ENCODE data around the gene SFXN5.

SFXN5 gene

DNA sequence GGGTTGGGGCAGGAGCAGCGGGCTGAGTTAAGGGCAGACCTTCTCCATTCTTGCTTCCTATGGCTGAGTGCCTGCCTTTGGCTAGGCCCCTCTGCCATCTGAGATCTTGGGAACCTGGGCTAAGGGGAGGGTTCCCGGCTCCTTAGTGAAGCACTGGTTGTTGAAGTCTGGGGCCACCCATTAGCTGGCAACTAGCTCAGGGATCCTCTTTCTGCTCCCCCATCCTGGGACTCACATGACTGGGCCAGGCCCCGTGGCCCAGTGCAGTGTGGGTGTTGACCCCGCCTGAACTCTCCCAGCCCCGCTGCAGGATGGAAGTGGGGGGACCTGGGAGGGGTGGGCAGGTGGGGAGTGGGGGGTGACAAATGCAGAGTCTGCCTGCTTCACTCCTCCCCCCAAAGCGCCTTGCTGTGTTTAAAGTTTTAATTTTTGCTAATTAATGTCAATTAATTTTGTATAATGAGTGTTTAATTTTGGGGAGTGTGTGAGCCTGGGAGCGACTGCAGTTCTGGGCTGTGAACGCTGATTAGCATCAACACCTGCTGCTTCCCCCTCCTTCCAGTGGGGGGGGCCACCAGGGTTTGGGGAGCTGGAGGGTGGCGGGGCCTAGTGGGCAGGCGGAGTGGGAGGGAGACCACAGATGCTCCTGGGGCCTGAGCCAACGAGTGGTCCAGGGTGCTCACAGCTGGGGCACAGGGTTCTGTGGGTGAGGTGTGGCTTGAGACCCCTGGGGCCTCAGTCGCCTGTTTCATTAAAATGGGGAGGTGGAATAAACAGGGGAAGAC is 99.0 kb downstream of the SFXN5 start:
- no peak for DNase-seq

DNA sequence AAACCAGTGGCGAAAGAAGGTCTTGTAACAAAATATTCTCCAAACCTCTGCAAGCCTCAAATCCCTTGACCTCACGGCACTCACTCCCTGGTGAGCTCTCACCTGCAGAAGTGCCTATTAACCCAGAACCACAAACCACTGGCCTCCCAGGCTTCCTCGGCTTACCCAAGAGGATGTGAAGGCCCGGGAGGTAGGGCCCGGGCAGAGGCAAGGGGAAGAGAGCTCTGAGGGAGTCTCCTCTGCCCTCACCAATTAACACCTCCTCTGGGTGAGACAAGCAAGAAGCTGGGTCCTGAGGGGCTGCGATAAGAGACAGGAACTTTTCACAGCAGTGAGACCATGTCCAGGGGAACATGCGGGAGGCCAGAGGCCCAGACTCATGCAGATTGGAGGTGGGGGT is 100.5 kb downstream of the SFXN5 start:
- no peak for DNase-seq

DNA sequence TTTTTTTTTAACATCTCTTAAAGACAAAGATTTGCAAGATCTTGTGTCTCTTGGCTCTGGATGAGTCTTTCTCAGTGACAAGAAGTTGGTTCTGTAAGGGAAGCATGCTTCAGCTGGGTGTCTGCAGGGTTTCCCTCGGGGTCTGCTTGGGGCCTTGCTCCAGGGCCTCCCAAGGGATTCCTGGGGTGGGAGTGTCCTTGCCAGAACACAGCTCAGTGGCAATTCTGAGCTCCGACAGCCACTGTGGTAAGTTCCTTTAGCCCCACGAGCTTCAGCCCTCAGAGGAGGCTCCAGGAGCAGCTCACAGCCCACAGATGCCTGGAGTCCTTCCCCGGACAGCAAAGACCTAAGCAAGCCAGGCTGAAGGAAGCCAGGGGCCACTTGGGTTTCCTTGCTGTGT is 101.8 kb downstream of the SFXN5 start:
- DNase-seq = no peak

DNA sequence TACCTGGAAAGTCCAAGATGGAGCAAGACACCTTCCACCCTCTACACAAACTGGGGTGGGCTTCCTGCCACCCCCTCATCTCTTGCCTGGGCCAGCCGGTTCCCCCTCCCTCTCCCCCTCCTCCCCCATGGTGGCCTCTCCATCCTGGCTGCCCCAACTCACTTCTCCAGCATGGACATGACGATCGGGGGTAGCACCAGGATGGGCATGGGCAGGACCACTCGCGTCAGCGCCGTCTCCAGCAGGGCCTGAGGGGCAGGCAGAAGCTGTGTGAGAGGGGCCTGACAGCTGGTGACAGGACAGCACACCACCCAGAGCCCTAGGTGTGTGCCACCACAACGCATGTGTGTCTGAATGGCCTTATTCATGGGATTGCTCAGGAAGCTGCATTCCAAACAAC is 103.2 kb downstream of the SFXN5 start:
- DNase-seq = no peak

DNA sequence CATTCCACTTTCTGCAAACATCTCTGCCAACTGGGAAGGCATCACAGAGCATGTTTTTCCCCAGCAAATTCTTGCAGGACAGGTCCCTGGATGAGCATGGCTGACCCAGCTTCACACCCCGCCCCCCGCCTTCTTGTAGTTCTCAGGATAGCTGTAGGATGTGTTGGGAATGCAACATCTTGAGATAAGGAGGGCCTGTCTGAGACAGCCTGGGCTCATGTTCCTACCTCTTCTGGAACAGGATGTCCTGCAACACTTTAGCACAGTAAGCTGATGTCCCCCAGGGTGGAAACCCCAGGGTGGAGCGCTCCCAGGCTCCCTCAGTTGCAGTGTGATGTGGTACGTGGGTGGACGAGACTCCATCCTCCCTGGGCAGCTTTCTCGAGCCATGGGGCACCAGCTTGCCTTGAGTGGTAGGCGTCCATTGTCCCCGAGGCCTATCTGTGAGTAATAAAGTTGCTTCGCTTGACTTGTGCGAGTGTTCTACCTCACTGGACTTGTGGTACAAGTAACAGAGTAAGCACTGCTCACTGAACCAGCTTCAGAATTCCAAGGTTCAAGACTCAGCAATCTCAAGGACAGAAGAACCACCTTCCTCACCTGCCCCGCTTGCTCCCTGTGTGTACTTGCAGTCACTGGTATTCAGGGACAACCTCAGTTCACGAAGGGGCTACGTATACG is 105.6 kb downstream of the SFXN5 start:
- no peak for DNase-seq

DNA sequence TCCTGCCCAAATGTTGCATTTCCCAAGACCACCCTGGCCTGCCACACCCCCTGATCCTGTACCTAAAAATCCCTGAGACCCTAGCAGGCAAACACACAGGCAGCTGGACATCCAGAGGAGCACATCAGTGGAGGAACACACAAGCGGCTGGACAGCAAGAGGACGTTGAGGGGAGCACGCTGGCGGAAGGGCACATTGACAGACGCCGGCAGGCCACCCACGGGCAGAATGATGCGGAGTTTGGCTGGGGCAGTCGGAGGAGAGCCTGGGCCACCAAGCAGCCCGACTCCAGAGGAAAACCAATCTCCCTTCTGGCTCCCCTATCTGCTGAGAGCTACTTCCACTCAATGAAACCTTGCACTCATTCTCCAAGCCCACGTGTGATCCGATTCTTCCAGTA is 106.5 kb downstream of the SFXN5 start:
- no peak for DNase-seq

DNA sequence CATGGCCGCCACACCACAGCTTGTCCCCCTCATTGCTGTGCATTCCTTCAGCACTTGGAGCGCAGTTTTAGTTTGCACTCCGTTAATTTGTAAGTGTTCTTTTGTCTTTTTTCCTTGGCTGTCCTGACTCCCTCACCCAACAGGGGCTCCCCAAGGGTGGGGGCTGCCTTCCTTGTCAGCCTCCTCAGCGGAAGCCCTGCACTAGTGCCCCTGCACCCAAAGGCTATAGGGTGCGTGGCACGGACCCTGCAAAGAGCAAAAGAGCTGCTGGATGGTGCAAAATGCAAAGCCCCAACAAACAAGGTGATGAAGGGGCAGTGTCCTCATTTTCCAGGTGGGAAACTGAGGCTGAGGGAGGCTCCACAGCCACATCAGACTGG is 107.4 kb downstream of the SFXN5 start:
- DNase-seq = no peak

DNA sequence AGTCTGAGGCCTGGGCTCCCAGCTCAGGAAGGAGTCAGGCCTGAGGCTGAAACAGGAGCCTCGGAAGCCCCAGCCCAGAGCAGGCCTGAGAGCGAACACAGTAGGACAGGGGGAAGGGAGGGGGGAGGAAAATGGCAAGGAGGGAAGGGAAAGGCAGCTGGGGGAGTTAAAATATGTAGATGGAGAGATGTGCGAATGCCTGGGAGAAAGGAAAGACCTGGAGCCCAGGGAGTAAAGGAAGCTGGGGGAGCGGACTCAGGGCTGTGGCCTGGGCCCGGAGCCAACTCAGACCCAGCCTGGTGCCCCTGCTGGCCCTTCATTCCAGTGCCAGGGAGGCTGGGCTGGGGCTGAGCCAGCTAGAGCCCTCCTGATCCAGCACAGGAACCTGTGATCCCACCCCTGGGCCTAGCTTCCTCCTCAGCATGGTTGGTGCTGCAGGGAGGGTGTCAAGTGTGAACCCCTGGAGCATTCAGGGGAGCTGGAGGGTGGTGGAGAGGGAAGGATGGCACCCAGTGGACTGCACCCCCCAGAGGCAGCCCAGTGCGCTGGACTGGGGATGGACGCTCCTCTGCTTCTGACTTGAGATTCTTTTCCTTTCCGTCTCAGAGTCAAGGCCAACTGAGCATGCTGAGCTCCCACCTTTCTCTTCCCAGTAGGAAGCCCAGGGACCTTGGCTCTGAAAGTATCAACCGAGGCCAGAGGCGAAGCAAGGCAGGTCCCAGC is 107.9 kb downstream of the SFXN5 start:
- no peak for DNase-seq

DNA sequence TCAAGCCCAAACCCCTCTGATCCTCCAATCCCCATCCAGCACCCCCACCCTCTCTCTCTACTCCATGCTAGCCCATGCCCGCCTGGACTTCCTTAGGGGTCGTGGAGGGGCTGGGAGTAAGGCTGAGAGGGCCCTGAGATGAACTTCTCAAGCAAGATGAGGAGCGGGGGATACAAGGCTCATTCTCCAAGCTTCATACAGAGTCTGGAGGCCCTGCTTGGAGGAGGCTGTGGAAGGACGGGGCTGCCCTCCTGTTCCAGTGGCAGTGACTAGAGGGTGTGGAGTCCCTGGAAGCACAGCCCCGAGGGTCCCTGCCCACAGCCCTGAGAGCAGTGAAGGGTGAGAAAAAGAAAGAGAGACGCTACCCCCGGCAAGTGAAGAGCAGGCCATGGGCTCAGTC is 108.6 kb downstream of the SFXN5 start:
- DNase-seq = no peak

DNA sequence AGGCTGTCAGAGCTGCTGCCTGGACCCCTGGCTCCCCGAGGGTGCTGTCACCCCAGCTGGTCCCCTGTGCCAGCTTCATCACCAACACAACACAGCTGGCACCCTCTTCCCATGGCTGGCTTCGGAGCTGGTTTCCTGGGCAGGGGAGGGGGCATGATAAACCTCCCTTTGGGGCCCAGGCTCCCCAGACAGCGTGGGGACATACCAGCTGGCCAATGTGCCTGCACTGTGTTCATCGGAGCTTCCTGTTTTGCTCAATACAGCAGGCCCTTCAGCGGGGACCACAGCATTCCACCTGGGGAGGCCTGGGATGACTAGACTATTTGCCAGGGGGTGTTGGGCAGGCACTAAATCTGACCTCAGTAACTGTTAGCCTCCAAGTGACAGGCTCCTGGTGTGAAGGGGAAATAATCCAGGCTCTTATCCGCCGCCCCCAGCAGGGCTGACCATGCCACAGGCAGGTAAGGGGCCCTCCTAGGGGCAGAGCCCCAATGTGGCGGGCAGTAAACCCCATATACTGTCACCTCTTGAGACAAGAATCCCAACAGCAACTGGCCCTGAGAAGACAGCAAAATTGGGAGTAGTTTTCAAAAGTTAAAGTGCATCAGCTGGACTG is 109.6 kb downstream of the SFXN5 start:
- peak; percentile 38 for DNase-seq

DNA sequence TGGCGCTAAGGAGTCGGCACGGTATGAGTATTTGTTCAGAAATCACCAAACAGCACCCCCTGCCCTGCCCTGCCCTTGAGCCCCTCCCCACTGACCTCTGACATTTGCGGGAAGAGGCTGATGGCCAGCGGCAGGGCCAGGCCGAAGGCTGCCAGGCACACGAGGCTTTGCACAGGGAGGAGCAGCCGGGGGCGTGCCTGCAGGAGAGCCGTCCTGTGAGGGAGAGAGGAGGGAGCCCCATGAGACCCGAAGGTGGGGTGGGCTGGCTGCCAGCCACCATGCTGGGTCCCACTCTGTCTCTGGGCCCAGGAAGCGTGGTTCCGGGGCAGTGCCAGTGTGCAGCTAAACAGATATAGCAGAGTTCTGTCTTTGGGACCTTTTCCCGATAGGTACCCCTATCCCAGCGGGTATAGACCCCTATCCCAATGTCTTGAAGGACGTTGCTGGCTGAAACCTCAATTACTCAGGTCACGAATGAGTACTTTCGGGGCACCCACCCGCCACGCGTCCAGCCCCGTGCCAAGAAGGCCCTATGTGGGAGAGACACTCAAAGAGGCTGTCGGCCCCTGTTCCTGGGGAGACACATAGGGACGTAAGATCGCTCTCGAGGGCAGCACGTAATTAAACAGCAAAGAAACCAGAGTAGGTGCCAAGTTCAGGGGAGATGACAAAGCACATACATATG is 110.3 kb downstream of the SFXN5 start:
- no peak for DNase-seq

DNA sequence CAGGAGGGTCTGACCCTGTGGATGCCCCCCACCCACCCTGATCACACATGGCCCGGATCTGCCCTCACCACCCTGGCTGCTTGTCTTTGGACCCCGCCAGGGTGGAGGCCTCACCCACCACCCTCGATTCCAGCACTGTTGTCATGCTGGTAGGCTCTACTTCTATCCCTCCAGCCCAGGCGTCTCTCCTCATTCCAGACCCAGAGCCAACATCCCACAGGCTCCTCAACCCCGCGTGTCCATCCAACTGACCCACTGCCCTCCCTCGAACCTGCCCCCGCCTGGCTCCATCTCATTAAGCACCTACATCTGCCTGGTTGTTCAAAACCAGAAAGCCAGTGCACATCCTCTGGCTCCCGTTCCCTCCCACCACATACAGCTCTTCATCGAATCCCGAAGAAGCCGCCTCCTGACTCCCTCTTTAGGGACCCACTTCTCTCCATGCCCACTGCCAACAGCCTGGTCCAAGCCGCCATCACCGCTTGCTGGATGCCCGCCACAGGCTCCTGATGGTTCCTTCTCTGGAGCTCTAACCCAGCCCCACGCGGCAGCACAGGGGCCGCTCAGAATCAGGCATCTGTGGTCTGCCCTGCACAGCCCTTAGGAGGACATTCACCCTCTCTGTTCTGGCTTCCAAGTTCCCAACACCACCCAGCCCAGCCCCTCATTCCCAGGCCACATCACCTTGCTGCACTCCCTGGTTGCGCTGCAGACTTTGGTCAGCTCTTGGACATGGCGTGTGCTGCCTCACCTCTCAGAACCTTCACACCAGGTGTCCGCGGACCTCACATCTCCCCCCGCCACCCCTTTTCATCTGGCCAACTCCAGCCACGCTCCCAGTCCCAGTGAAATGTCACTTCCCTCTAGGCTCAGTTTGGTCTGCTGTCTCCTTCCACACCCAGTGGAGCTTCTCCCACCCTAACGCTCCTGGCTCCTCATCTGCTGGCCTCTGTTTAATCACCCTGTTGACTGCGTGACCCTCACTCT is 111.2 kb downstream of the SFXN5 start:
- no peak for DNase-seq

DNA sequence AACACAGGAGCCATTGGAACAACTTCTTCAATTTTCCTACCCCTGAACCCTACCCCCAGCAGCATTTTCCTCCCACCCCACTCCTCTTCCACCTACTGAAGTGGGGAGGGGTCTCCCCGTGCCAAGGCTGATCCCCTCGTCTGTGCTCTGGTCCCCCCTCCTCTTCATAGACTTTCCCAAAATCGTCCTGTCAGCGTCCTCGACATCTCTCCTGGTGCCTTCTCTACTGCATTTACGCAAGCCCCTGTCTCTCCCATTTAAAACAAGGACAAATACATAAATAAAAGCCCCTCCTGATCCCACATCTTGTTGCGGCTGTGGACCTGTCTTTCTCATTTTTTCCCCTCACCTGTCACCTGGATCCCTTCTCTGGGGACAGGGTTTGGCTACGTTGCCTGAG is 112.0 kb downstream of the SFXN5 start:
- no peak for DNase-seq

DNA sequence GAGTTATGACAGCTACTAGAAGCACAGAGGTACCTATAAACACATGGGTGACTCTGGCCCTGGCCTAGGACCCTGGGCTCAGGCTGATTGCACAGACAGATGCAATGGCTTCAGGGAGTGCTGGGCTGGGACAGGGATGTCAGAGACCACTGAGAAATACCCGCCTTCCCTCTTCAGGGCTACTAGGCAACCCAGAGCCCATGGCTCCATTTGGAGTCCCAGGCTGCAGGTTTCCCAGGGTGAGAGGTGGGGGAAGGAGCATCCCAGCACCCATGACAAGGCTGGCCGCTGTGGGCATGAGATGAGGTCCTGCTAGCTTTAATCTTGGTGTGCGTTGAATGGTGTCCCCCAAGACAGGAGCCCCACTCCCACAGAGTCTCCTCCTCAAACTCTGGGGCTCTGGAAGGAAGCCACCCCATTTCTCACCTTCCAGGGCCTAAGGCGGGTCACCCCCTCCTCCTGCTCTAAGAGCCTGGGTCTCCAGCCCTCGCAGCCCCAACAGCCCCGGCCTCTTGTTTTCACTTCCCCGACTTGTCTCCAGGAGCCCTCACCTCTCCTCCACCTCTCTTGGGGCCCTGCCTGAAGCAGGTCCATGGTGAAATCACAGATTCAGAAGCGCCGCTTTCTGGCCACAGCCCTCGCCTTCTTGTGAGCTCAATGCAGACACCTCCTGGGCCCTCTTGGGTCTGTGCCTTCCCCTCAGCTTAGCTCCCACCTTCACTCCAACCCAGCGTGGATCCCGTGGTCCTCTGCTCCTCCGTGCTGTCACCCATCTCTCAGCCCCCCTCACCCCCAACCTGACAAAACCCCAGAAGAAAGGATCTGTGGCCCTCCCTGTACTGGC is 112.7 kb downstream of the SFXN5 start:
- no peak for DNase-seq

DNA sequence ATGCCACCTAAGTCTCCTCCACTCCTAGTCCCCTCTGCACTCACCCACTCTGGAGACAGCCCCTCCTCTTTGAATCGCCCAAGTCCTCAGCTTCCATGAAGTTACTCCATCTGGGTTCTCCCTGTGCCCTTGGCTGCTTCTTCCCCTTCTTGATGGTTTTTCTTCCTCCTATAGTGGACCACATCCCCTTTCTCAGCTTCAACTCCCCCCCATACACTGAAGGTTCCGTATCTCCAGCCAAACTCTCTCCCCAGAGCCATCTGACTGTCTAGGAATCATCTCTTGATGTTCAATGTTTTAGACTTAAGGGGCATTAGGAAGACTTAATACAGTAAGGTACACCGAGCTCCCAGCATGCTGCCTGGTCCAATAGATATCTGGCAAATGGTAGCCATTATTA is 114.6 kb downstream of the SFXN5 start:
- DNase-seq = peak; percentile 87

DNA sequence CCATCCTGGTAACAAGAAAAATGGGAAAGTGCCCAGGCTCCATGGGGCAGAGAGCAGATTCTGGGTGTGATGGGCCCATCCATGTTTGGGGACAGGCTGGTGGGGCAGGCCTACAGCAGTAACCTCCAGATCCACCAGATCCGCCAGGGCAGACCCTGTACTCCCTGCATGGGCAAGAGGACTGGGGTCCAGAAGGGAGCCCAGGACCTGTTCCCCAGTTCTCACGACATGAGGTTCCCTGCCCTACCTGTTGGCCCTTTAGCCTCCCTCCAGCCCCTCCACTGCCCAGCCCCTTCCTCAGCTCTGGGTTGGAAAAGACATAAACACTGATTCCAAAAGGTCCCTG is 115.5 kb downstream of the SFXN5 start:
- no peak for DNase-seq

DNA sequence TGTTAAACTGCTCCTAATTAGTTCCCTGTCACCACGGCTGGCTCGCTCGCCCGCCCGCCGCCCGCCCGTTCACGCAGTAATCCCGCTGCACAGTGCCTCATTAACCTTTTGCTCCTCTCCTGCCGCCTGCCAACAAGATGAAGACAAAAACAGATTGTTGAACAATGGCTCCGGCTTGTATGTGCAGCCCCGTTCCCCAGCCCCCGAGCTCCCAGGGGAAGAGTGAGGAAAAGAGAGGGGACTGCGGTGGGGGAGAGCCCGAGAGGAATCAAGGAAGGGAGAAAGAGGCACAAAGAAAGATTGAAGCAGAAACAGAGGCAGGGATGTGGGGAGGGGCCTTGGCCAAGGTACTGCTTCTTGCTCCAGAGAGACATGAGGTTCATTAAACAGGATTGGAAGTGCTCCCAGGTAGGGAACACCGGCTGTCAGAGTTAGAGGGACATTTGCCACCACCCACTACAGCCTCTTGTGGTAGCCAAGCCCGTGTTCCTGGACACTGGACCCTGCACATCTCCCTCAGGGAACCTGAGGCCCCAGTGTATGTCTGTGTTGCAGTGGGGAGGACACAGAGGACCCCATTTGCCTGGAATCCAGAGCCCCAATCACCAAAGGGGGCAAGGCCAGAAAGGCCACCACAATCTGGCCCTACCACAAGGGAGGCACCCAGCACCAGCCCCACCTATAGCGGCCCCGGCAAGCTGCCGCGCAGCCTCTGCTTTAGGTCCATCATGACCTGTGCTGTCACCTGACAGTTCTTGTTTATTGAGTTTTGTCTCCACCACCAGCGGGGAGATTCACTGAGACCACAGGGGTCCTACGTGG is 116.1 kb downstream of the SFXN5 start:
- no peak for DNase-seq

DNA sequence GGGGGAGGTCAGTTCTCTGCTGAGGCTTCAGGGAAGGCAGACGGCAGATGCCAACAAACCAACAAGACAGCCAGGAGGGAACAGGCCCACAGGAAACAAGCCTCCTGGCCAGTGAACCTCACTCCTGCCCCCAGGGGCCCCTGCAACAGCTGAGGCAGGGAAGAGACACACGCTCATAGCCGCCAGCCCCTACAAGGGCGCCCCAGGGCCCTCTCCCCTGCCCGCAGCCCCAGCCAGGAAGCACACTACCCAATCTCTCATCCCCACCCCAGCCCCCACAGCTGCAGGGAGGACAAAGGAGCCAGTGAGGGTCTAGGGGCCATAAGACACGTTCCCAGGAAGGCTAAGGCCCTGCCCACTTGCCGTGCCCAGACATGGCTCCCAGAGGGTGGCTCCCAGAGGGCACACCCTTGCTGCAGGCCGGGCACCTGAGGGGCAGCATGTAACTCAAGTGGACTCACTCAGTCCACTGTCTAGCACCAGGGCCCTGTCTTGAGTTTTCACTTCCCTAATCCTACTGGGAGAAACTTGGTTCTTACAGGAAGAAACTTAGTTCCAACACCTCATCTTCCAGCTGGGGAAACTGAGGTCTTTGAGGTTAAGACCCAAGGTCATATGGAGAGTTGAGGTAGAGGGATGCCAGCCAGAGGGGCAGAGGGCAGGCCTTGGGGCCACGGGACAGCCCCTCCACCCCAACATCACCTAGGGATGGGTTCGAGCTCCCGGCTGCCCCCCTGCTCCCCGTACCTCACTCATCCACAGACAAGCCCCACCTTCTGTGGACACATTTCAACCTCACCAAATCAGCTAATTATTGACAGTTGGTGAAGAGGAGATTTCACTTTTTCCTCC is 116.9 kb downstream of the SFXN5 start:
- no peak for DNase-seq

DNA sequence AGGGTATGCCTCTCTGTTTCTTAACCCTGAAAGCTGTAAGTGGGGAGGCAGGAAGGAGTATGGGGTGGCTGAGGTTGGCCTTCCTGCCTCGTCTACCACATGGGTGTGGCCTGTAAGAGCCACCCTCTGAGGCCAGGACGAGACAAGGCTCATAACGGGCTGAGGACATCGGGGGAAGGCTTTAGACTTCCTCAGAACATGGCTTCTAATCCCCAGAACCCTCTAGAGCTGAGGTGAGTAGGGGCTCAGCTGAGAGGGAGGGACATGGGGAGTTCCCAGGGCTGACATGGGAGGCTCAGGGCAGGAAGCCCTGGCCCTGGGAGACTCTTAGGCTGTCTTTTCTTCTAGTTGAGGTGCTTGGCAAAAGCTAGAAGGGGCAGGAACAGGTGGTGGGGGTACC is 117.5 kb downstream of the SFXN5 start:
- peak; percentile 8 for DNase-seq

All from MV-4-11 (cell line).